ENCODE results near the gene SV2B.

Gene SV2B

GRCh38 chr15:91192690-91193377 is 92.8 kb downstream of the SV2B start:
- no peak overlapping the region for H3K27ac ChIP-seq
- no peak for TF ChIP-seq ZFX (IDR thresholded peaks at IDR 0.05)
- TF ChIP-seq CTCF (conservative IDR thresholded peaks at IDR 0.05), result no peak

GRCh38 chr15:91193378-91193720 is 93.3 kb downstream of the SV2B start:
- no peak overlapping the region for H3K27ac ChIP-seq

DNA sequence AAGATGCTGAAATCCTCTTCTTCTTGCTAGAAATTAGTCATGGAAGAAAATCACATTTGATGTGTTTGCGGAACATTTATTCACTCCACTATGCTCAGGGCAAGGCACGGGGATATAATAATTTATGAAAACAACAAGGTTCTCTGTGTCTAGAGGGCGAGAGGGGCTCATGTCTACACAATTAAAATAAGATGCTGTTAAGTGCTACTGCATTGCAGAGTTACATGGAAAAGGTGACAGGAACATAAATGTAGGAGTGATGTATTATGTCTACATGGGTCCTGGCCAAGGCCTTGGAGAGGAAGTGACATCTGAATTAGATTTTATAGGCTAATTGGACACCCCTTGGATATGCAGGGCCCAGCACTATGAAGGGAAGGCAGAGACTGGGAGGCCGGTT is 96.1 kb downstream of the SV2B start:
- no peak for TF ChIP-seq ZFX (IDR thresholded peaks at IDR 0.05)
- no peak for TF ChIP-seq CTCF (conservative IDR thresholded peaks at IDR 0.05)
- H3K27ac ChIP-seq, result no peak overlapping the region

More at GRCh38 chr15:91193378-91193720, 93.3 kb downstream of the SV2B start:
- no peak for TF ChIP-seq ZFX (IDR thresholded peaks at IDR 0.05)
- TF ChIP-seq CTCF (conservative IDR thresholded peaks at IDR 0.05), result no peak

DNA sequence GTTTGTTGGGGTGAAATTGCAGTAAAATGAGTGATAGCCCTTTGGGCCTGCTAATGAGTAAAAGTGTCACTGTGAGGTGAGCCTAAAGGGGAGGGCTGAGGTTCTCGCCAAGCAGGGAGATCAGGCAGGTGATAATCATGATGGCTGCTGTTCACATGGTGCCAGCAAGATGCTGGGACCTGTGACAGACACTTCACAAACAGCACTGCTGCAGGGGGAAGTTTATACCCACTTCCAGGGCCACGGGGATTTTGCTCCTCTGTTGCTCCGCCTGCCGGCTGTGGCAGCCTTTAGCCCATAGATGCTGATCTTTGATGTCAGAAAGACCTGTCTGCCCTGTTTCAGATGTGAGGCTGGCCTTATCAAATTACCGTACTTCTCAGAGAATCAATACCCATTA is 96.7 kb downstream of the SV2B start:
- H3K27ac ChIP-seq, result no peak overlapping the region
- TF ChIP-seq CTCF (conservative IDR thresholded peaks at IDR 0.05) (no peak), ZFX (IDR thresholded peaks at IDR 0.05) (no peak)

- no peak for TF ChIP-seq CTCF (conservative IDR thresholded peaks at IDR 0.05)
- TF ChIP-seq ZFX (IDR thresholded peaks at IDR 0.05), result no peak
- no peak overlapping the region for H3K27ac ChIP-seq
These were observed 99.5 kb downstream of the SV2B start for GRCh38 chr15:91199511-91199910.

- TF ChIP-seq ZFX (IDR thresholded peaks at IDR 0.05) (no peak), CTCF (conservative IDR thresholded peaks at IDR 0.05) (no peak)
- H3K27ac ChIP-seq, result no peak overlapping the region
These were observed 100.2 kb downstream of the SV2B start for GRCh38 chr15:91200101-91200754.

GRCh38 chr15:91202510-91203102 is 102.5 kb downstream of the SV2B start:
- H3K27ac ChIP-seq, result no peak overlapping the region
- no peak for TF ChIP-seq CTCF (conservative IDR thresholded peaks at IDR 0.05)
- no peak for TF ChIP-seq ZFX (IDR thresholded peaks at IDR 0.05)

Data from C4-2B (cell line).